Measurements from ENCODE around the gene PPP1R3G.

DNA sequence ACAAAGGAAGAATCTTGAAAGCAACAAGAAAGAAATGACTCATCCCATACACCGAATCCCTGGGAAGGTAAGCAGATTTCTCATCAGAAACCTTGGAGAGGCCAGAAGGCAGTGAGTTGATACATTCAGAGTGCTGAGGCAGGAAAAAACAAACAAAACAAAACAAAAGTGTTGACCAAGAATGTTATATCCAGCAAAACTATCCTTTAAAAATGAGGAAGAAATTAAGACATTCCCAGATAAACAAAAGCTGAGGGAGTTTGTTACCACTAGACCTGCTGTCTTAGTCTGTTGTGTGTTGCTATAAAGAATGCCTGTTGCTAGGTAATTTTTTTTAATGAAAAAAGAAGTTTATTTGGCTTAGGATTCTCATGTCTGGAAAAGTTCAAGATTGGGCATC is 33.7 kb upstream of the PPP1R3G start:
- TF ChIP-seq POLR2A (IDR thresholded peaks at IDR 0.05) = no peak
- TF ChIP-seq, protein P1, sequence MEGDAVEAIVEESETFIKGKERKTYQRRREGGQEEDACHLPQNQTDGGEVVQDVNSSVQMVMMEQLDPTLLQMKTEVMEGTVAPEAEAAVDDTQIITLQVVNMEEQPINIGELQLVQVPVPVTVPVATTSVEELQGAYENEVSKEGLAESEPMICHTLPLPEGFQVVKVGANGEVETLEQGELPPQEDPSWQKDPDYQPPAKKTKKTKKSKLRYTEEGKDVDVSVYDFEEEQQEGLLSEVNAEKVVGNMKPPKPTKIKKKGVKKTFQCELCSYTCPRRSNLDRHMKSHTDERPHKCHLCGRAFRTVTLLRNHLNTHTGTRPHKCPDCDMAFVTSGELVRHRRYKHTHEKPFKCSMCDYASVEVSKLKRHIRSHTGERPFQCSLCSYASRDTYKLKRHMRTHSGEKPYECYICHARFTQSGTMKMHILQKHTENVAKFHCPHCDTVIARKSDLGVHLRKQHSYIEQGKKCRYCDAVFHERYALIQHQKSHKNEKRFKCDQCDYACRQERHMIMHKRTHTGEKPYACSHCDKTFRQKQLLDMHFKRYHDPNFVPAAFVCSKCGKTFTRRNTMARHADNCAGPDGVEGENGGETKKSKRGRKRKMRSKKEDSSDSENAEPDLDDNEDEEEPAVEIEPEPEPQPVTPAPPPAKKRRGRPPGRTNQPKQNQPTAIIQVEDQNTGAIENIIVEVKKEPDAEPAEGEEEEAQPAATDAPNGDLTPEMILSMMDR (IDR thresholded peaks at IDR 0.05 in 4 of 5, conservative IDR thresholded peaks at IDR 0.05 in 1 of 5) = no peak
